IMR-90 (cell line): ENCODE results near the gene CDC7.

ENCODE experiments used
- CTCF ChIP-seq: conservative IDR thresholded peaks from 2 replicates; pipeline ENCODE4 v1.5.1; 2012; ENCODE audit warnings: mild to moderate bottlenecking, low read depth, low read length, improper control_type of control experiment
- ELK1 ChIP-seq: fragments of 150-350 bp; IDR thresholded peaks from 2 replicates; pipeline ENCODE4 v1.6.1; 2016; ENCODE audit warnings: low read depth, mild to moderate bottlenecking, low read length, moderate library complexity, borderline replicate concordance
- POLR2A ChIP-seq: IDR thresholded peaks from 2 replicates; pipeline ENCODE4 v1.6.1; 2012; ENCODE audit warnings: mild to moderate bottlenecking, low read depth, low read length
- RAD21 ChIP-seq: IDR thresholded peaks from 2 replicates; pipeline ENCODE4 v1.6.1; 2012; ENCODE audit warnings: low read length, improper control_type of control experiment
- SMC3 ChIP-seq: fragments of 150-350 bp; IDR thresholded peaks from 2 replicates; pipeline ENCODE4 v1.6.1; 2016; ENCODE audit warnings: low read depth, mild to moderate bottlenecking, antibody characterized with exemption, low read length, moderate library complexity

GRCh38 chr1:91545506-91546300, 45.1 kb downstream of the CDC7 start:
- TF ChIP-seq POLR2A, result no peak
- no peak for TF ChIP-seq SMC3
- TF ChIP-seq CTCF, result no peak
- TF ChIP-seq RAD21, result no peak
- TF ChIP-seq ELK1, result no peak
